ENCODE results near the gene TLE2.

Gene TLE2

DNA sequence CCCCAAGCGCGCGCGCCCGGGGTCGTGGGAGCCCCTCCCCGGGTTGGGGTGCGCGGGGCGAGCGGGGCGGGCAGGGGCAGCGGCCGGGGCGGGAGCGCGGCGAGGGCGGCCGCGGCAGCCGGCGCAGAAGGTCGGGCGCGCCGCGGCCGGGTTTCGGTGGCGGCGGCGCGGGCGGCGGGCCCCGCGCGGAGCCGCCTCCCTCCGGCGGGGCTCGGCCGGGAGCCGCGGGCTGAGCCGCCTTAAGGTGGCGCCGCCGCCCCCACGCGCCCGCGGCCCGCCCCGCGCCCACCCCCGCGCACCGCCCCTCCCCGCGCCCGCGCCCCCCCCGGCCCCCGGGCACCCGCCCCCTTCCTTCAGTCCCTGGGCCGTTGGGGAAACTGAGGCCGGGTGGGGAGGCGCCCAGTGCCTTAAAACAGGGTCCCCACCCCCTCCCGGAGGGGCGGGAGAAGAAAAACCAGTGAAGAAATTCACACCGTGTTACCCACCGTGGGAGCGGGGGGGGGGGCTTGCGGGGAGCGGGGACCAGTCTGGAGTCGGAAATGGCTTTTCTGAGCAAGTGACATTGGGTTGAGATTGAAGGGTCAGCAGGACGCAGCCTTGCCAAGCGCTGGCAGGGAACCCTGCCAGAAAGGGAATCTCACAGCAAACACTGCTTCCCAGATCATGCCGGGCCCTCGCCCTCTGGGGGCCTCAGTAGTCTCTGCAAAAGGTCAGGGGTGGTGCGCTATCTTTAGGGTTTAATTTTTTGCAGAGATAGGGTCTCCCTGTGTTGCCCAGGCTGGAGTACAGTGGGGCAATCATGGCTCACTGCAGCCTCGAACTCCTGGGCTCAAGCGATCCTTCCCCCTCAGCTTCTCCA, at the start of gene TLE2:
TLE2 (minus strand) TSS at position 216 of the 859 bp plus-strand sequence. CDS start 376 bp downstream, outside the sequence.
- DNase-seq: no peak

DNA sequence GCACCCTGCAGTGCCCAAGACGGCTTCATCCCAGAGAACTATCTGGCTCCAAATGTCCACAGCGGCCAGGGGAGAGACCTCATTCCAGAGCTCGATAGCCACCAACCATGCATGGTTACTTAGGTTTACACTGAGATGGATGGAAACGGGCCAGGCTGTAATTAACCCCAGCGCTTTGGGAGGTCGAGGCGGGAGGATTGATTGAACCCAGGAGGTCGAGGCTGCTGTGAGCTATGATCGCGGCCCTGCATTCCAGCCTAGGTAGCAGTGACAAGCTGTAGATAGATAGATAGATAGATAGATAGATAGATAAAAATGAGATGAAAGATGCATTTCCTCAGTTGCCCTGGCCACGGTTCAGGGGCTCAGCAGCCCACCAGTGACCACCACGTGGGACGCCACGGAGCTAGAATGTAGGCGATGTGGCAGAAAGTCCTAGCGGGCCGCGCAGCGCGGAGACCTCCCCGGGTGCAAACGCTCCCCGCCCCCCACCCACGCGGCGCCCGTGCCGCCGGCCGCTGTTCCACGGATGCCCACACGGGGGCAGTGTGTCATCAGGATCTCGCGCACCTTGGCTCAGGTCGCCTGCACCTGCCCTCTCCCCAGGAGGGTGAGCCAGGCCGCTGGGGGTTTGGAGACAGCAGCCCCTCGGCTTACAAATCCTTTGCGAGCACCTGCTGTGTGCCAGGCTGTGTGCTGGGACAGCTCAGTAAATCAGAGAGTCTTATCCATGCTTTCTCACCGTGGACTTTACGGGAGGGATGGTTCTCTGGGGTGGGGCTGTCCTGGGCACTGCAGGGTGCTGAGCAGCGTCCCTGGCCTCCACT, 46.7 kb upstream of the TLE2 start:
- DNase-seq: peak; percentile 31

DNA sequence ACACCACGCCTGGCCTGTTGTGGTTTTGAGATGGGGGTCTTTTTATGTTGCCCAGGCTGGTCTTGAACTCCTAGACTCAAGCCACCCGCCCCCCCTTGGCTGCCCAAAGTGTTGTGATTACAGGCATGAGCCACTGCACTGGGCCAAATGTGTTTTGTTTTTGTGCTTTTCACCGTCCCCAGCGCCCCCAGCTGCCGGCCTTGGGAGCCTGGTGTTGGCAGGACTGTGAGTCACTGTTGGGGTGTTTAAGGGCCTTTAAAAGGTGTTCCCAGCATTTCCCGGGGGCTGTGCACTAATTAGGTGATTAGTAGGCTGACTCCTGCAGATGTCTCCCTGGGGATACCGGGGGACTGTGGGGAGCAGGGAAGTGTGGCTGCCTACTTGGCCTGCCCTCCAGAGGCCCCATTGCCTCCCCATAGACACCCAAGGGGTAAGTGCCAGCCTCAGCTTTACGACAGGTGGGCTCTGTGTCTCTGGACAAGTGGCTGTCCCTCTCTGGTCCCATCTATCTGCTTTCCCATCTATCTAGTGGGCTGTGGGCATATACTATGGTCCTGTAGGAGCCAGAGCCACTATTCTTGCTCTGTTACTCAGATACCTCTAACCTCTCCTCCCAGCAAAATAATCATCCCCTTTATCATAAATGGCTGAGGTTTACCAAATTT, 45.0 kb upstream of the TLE2 start:
- DNase-seq: no peak

- no peak for DNase-seq
Measured at GRCh38 chr19:3073159-3073563, 44.1 kb upstream of the TLE2 start.

DNA sequence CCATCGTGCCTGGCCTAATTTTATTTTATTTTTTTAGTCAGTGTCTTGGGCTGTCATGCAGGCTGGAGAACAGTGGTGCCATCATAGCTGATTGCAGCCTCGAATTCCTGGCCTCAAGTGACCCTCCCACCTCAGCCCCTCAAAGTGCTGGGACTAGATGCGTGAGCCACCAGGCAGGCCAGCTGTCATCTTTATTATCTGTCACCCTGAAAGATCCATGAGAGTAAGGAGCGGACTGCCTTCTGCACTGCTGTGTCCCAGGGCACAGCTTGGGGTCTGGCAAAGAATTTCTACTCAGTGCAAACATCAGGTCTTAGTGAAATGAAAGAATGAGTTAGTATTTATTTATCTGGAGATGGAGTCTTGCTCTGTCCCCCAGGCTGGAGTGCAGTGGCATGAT, 42.7 kb upstream of the TLE2 start:
- no peak for DNase-seq

DNA sequence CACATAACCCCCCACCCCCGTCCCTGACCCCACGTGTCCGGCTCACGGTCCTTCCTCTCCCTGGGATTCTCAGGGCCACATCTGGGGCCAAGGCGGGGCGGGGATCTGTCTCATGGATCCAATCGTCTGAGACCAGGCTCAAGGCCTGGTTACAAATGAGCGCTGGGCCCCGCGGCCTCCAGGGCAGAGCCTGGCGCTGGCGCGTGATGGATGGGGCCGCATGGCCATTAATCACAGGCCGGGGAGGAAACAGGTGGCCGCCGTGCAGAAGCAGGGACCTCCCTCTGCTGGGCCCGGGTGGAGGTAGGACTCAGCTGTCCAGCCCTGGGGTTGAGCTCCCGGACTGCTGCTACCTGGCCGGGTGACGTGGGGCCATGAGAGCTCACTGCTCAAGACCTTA, 39.0 kb upstream of the TLE2 start:
- DNase-seq: no peak

- DNase-seq: no peak
Measured at GRCh38 chr19:3067563-3067962, 38.5 kb upstream of the TLE2 start.

DNA sequence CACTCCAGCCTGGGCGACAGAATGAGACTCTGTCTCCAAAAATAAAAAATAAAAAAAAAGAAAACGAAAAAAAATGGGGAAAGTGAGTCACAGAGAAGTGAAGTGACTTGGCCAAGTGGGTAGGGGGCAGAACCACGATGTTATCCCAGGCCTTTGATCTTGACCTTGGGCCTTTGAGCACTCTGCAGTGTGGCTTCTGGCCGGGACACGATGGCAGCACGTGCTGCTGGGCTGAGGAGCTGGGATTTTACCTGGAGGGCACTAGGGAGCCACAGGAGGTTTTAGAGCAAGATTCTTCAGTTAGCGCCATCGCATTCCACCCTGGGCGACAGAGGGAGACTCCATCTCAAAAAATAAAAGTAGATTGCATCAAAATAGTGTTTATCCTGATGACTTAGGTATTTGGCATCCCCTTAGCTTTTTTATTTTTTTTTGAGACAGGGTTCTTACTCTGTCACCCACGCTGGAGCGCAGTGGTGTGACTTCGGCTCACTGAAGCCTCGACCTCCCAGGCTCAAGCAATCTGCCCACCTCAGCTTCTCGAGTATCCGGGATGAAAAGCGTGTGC, 37.5 kb upstream of the TLE2 start:
- no peak for DNase-seq

GRCh38 chr19:3065675-3066357, 36.7 kb upstream of the TLE2 start:
- no peak for DNase-seq

DNA sequence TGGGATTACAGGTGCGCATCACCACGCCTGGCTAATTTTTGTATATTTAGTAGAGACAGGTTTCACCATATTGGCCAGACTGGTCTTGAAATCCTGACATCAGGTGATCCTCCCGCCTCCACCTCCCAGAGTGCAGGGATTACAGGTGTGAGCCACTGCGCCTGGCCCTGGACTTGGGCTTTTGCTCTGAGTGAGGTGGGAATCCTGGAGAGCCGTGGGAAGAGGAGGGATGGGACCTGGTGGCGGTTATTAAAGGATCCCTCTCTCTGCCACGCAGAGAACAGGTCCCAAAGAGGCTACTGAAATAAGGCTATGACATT, 34.9 kb upstream of the TLE2 start:
- no peak for DNase-seq

- DNase-seq: no peak
Measured at GRCh38 chr19:3062165-3063105, 33.4 kb upstream of the TLE2 start, which contains the start of gene TLE5. TLE5 (minus strand) TSS chr19:3062495; CDS start chr19:3062200, 295 bp downstream.

- no peak for DNase-seq
Measured at GRCh38 chr19:3061182-3062161, 32.4 kb upstream of the TLE2 start.

DNA sequence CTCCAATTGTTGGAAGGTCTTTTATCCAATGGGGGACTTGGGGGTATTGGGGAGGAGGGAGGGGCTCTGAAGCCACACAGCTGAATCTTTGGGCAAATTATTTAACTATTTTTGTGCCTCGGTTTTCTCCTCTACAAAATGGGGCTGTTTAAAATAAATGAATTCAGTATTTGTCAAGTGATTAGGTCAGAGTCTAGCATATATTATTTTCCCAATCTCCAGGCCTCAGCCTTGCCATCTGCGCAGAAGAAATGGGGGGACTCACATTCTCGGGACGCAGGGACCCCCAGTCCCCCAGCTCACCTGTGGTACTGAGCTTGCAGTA, 31.7 kb upstream of the TLE2 start:
- no peak for DNase-seq

DNA sequence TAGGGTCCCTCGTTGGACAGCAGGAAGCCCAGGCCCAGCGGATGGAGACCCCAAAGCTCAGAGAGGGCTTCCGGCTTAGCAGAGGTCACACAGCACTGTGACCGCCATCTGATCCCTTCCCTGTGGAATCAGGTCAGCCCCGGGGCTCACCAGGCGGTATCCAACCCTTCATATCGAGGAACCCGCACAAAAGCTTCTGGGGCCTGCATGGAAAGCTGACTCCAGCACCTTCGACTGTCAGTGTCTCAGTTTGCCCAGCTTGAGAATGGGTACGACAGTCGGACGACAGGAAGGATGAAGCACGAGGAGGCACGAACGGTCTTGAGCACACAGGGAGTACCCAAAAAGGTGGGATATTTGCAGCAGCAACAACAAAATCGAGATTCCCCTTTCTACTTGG, 30.6 kb upstream of the TLE2 start:
- no peak for DNase-seq

DNA sequence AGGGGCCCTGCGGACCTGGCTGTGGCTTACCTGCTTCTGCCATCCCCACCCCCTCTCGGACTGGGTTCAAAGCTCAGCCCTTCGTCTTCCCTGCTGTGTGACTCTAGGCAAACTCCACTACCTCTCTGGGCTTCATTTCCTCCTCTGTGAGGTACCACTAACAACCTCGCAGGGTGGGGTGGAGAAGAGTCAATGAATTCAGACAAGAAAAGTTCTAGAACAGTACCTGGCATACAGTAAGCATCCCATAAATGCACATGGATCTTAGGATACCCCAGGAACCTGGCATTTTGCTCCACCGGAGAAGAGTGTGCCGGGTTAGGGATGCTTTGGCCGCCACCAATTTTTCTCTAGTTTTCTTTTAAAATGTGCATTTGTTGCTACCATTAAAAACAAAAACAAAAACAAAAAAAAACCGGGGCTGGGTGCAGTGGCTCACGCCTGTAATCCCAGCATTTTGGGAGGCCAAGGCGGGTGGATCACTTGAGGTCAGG, 29.8 kb upstream of the TLE2 start:
- DNase-seq: no peak

- DNase-seq: no peak
Measured at GRCh38 chr19:3058009-3058820, 29.1 kb upstream of the TLE2 start.

DNA sequence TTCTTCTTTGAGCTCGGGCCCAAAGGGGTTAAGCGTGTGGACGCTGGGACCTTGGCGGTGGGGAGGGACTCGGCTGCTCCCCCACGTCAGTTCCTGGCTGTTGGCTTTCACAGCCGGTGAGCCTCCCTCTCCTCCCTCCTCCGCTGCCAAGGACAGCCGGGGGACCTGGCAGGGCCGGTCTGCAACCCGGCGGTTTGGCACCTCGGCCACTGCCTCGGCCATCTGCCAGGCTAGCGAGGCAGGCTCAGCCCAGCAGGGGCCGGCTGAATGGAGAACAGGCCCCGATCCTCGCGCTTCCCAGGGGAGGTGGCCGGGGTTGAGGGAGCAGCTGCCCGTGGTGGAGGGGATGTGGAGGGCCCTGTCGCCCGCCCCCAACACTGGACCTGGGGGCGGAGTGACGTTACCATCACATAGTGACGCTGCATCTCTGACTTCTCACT, 28.2 kb upstream of the TLE2 start:
- DNase-seq: peak; percentile 79

- DNase-seq: no peak
Measured at GRCh38 chr19:3056417-3057088, 27.5 kb upstream of the TLE2 start.
